CD4-positive, alpha-beta T cell treated with Interleukin-1 beta for 1 hour (primary cell): ENCODE measurements around the gene PWWP2B.

Experiments
- DNase-seq, 2 donors: peaks; one replicate each; pipeline ENCODE4 v3.0.0-alpha.2; 2020 to 2022

PWWP2B gene

GRCh38 chr10:132449051-132449810 is 52.2 kb downstream of the PWWP2B start:
- peak in 1 of 2 donors; percentile 69 for DNase-seq

GRCh38 chr10:132449811-132450181 is 52.8 kb downstream of the PWWP2B start:
- no peak for DNase-seq

GRCh38 chr10:132450466-132450824 is 53.4 kb downstream of the PWWP2B start:
- no peak for DNase-seq

- DNase-seq: no peak
Observed at GRCh38 chr10:132450825-132451505, 54.0 kb downstream of the PWWP2B start.

GRCh38 chr10:132451506-132452215 is 54.7 kb downstream of the PWWP2B start:
- no peak for DNase-seq

- no peak for DNase-seq
Observed at GRCh38 chr10:132452216-132452650, 55.2 kb downstream of the PWWP2B start.

- DNase-seq: peak; percentile 91 to 92
Observed at GRCh38 chr10:132452651-132453469, 55.9 kb downstream of the PWWP2B start.

GRCh38 chr10:132453470-132453861 is 56.5 kb downstream of the PWWP2B start:
- no peak for DNase-seq

- DNase-seq: no peak
Observed at GRCh38 chr10:132454296-132455198, 57.5 kb downstream of the PWWP2B start.

- no peak for DNase-seq
Observed at GRCh38 chr10:132455441-132455971, 58.5 kb downstream of the PWWP2B start.

GRCh38 chr10:132455986-132456847 is 59.2 kb downstream of the PWWP2B start:
- DNase-seq: no peak

GRCh38 chr10:132456881-132457280 is 59.9 kb downstream of the PWWP2B start:
- no peak for DNase-seq

- no peak for DNase-seq
Observed at GRCh38 chr10:132457328-132458070, 60.5 kb downstream of the PWWP2B start.

- DNase-seq: no peak
Observed at GRCh38 chr10:132458071-132458585, 61.1 kb downstream of the PWWP2B start.

- peak; percentile 55 to 64 for DNase-seq
Observed at GRCh38 chr10:132458586-132459300, 61.7 kb downstream of the PWWP2B start.

GRCh38 chr10:132459301-132460003 is 62.5 kb downstream of the PWWP2B start:
- DNase-seq: no peak

- no peak for DNase-seq
Observed at GRCh38 chr10:132460071-132460470, 63.1 kb downstream of the PWWP2B start.

- DNase-seq: no peak
Observed at GRCh38 chr10:132460691-132461090, 63.7 kb downstream of the PWWP2B start.
